ENCODE data around the gene ADGRA1. TPM values are rescaled to one million over a fixed set of nuclear protein-coding genes. Genes with fewer than 3 reads are reported as not detected.
A peak's percentile ranks its signal among the peaks of the same experiment; 100 is the strongest.

The ADGRA1 gene
- polyA plus RNA-seq, 3 donors, result not detected

GRCh38 chr10:133178357-133179127, 90.8 kb downstream of the ADGRA1 start:
- intact Hi-C loops (cut with micrococcal nuclease), result no loop called here
- peaks cover 19 to 29% (median 22%) of the 10 kb centered on the region in 7 donors for H3K9me3 Mint-ChIP-seq
- Histone ChIP-seq H2AFZ (ENCODE audit: insufficient read depth, low read depth, low read length, poor library complexity, severe bottlenecking) (no peak overlapping the region), H3K27me3 (ENCODE audit: control insufficient read depth in 2 of 2, insufficient read depth in 2 of 2, low read length in 2 of 2) (no peaks in the 10 kb centered on the region), H3K79me2 (ENCODE audit: insufficient read depth, low read length) (no peaks in the 10 kb centered on the region), H3K4me3 (replicated peaks in 1 of 3; ENCODE audit: low read depth in 2 of 3, low read length in 3 of 3) (no peak overlapping the region), H4K20me1 (ENCODE audit: insufficient read depth, low read length) (no peaks in the 10 kb centered on the region), H3K9ac (ENCODE audit: insufficient read depth, low read length, poor library complexity, severe bottlenecking) (no peak overlapping the region), H3K36me3 (replicated peaks in 1 of 2; ENCODE audit: control insufficient read depth in 1 of 2, insufficient read depth in 2 of 2, low read length in 2 of 2) (no peaks in the 10 kb centered on the region), H3K4me2 (replicated peaks; ENCODE audit: extremely low read depth, low read length, poor library complexity, severe bottlenecking) (no peak overlapping the region), H3K4me1 (ENCODE audit: control insufficient read depth in 1 of 2, insufficient read depth in 2 of 2, low read length in 2 of 2) (peaks cover 9 to 10% of the 10 kb centered on the region in 2 donors), H3K9me3 (replicated peaks in 1 of 2; ENCODE audit: control insufficient read depth in 1 of 2, insufficient read depth in 1 of 2, low read length in 2 of 2) (peaks cover 22 to 36% of the 10 kb centered on the region in 2 donors), H3K27ac (ENCODE audit: low read depth in 1 of 2, low read length in 2 of 2) (no peak overlapping the region)
- H3K27ac Mint-ChIP-seq, result no peak overlapping the region
- peaks cover 2 to 7% (median 3%) of the 10 kb centered on the region in 3 donors for H3K27me3 Mint-ChIP-seq (ENCODE audit: low read depth in 3 of 3)
- H3K4me3 Mint-ChIP-seq, result no peak overlapping the region
- TF ChIP-seq CTCF (IDR thresholded peaks at IDR 0.05), result no peak
- peaks cover 11% of the 10 kb centered on the region for H3K4me1 Mint-ChIP-seq
- WGBS (ENCODE audit: insufficient coverage), result 98% methylated on average over 15 of the region's 29 CpGs
- DNase-seq, result no peak
- no peaks in the 10 kb centered on the region for H3K36me3 Mint-ChIP-seq

- peak overlapping the region in 1 of 7 donors; percentile 18 for H3K27ac Mint-ChIP-seq
- WGBS (ENCODE audit: insufficient coverage), result 89% methylated on average over 8 of the region's 11 CpGs
- H3K4me3 Mint-ChIP-seq, result no peak overlapping the region
- H3K27me3 Mint-ChIP-seq (ENCODE audit: low read depth in 3 of 3), result peaks cover 2 to 5% (median 3%) of the 10 kb centered on the region in 3 donors
- no peak overlapping the region for H3K4me3 ChIP-seq (replicated peaks in 1 of 3; ENCODE audit: low read depth in 2 of 3, low read length in 3 of 3)
- intact Hi-C loops (cut with micrococcal nuclease), result no loop called here
- no peaks in the 10 kb centered on the region for H3K79me2 ChIP-seq (ENCODE audit: insufficient read depth, low read length)
- peaks cover 18 to 33% of the 10 kb centered on the region in 2 donors for H3K9me3 ChIP-seq (replicated peaks in 1 of 2; ENCODE audit: control insufficient read depth in 1 of 2, insufficient read depth in 1 of 2, low read length in 2 of 2)
- TF ChIP-seq CTCF (IDR thresholded peaks at IDR 0.05), result no peak
- H4K20me1 ChIP-seq (ENCODE audit: insufficient read depth, low read length), result no peaks in the 10 kb centered on the region
- no peaks in the 10 kb centered on the region for H3K36me3 Mint-ChIP-seq
- H3K4me1 ChIP-seq (ENCODE audit: control insufficient read depth in 1 of 2, insufficient read depth in 2 of 2, low read length in 2 of 2), result peaks cover 4 to 5% of the 10 kb centered on the region in 2 donors
- peaks cover 15 to 23% (median 19%) of the 10 kb centered on the region in 7 donors for H3K9me3 Mint-ChIP-seq
- no peak for DNase-seq
- peaks cover 5% of the 10 kb centered on the region for H3K4me1 Mint-ChIP-seq
- H3K4me2 ChIP-seq (replicated peaks; ENCODE audit: extremely low read depth, low read length, poor library complexity, severe bottlenecking), result no peak overlapping the region
- no peak overlapping the region for H3K9ac ChIP-seq (ENCODE audit: insufficient read depth, low read length, poor library complexity, severe bottlenecking)
- no peak overlapping the region for H2AFZ ChIP-seq (ENCODE audit: insufficient read depth, low read depth, low read length, poor library complexity, severe bottlenecking)
- no peak overlapping the region for H3K27ac ChIP-seq (ENCODE audit: low read depth in 1 of 2, low read length in 2 of 2)
- no peaks in the 10 kb centered on the region for H3K27me3 ChIP-seq (ENCODE audit: control insufficient read depth in 2 of 2, insufficient read depth in 2 of 2, low read length in 2 of 2)
- H3K36me3 ChIP-seq (replicated peaks in 1 of 2; ENCODE audit: control insufficient read depth in 1 of 2, insufficient read depth in 2 of 2, low read length in 2 of 2), result no peaks in the 10 kb centered on the region
These were observed 91.4 kb downstream of the ADGRA1 start for GRCh38 chr10:133179128-133179520.

All from CD14-positive monocyte (primary cell).